Tongue (tissue), 2 donors: Measurements from ENCODE around the gene TM7SF2. TPM values are rescaled to one million over a fixed set of nuclear protein-coding genes. Genes with fewer than 3 reads are reported as not detected.
"Not testable (repeated sequence)": the region's sequence is repeated elsewhere in the genome, so short reads cannot be mapped to it uniquely, and the experiment has no call there.

Source experiments
- DNase-seq: peaks from one replicate; pipeline ENCODE4 v3.0.0-alpha.2; 2015
- total RNA-seq: library from RNA; depleted of rRNA; stranded (reverse); fragments of >200 nt; gene quantifications from one replicate; pipeline ENCODE4 v1.2.3, GENCODE V29; 2014

The TM7SF2 gene
- total RNA-seq, 1 donor from 2014 or later: 13.2 TPM

DNA sequence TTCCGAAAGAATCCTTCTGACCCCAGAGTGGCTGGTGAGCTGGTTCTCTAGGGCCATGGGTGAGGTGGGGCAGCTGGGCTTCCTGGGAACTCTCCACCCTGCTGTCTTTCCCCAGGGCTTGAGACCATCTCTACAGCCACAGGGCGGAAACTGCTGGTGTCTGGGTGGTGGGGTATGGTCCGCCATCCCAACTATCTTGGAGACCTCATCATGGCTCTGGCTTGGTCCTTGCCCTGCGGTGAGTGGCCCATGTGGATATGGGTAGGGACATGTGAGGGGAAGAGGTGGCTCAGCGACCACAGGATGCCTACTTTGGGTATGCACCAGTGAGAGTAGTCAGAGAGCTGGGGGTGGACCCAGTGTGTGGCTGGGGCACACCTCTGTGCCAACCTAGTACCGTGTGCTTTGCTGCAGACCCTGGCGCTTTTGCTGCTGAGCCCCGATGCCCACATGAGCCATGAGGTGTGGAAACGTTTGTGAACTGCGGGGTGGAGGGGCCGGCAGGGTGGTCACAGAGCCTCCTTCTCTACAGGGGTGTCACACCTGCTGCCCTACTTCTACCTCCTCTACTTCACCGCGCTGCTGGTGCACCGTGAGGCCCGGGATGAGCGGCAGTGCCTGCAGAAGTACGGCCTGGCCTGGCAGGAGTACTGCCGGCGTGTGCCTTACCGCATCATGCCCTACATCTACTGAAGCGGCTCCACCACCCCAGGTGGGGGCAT is 3.9 kb downstream of the TM7SF2 start:
- DNase-seq: no peak

DNA sequence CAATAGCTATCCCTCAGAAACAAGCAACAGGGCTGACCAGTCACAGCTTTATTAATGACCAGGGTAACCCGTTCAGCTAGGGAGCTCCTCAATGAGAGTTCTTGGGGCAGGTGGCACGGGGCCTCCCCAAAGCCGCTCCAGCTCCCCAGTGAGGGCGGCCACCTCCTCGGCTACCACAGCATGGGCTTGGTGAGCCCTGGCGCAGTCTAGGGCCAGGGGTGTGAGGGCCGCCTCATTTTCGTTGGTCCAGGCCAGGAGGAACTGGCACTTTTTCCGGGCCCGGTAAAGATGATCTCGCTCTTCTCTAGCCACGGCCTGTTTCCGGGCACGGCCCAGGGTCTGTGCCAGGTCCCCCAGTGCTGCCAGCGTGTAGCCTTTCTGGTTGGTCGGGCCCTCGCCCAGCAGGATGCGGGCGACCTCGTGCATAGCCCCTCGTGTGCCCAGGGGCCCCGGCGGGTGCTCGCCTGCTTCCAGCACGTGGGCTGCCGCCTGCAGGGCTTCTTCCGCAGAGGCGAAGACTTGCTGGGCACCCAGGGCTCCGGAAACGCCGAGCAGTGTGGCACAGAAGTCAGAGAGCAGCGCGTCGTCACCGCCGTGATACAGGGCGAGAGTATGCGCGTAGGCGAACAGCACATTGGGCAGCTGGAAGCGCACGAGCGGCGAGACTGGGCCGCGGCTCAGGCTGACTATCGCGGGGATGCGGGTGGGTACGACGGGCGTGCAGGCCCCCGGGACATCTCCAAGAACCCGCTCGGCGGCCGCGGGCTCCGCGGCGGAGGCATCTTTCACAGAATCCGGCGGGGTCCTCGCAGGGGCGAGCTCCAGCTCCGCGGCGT is 4.9 kb downstream of the TM7SF2 start:
- no peak for DNase-seq

DNA sequence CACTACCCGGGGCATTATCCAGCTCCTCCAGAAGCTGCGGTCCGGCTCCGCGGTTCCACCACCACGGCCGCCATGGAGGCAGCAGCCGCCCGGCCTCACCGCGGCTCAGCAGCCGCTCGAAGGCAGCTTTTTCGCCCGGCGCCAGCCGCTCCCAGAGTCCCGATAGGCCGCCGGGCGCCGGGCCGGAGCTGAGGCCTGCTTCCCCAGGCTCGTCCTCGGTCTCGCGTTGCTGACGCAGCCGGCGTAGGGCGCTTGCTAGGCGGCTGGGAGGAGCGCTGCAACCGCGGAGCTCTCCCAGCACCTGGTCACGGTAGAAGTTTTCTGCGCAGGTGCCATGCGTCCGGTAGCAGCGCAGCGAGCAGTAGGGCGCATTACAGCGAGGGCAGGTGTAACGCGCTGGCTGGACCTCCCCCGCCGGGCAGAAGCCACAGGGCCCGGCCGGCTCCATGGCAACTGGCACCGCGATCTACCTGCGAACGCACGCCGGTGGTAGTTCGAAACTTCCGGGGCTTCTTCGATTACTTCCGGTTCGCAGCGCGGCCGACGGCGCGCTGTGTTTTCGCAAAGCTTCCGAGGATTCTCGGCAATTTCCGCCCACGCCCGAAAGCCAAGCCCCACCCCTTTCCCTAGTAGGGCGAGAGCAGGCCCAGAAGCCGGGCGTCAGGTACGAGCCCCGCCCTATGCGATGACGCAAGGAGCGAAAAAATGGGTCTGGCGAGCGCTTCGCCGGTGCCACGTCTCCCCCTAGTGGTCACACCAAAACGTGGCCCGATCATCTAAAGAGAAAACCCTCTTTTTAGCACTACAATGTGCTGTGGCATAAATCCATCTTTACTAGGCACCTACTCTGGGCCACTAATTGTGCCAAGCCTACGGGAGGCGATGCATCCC is 5.8 kb downstream of the TM7SF2 start, which contains the start of gene ZNHIT2:
Gene ZNHIT2 (minus strand): TSS at position 496 of the 891 bp plus-strand sequence. CDS start 48 bp downstream, at position 448.
- peak; percentile 100 for DNase-seq

DNA sequence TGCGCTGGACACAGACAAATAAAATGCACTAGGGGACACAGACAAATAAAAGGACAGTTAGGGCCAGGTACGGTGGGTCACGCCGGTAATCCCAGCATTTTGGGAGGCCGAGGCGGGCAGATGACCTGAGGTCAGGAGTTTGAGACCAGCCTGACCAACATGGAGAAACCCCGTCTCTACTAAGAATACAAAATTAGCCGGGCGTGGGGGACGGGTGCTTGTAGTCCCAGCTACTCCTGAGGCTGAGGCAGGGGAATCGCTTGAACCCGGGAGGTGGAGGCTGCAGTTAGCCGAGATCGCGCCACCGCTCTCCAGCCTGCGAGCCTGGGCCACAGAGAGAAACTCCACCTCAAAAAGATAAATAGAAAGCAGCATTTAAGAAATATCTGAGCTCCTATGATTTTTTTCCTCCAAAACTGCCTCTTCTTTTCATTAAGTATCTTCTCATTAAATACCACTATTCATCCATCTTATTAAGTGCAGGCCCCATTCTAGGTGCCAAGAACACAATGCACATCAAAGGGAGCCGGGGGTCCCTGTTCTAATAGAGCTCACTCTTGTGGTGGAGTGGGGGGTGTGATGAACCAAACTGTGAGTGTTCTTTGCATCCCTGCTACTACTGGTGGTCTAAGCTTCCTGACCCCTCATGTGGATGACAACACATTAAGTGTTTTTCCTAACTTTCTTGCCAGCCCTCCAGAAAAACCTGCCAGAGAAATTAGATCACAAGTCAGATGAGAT is 6.6 kb downstream of the TM7SF2 start:
- DNase-seq: no peak

DNA sequence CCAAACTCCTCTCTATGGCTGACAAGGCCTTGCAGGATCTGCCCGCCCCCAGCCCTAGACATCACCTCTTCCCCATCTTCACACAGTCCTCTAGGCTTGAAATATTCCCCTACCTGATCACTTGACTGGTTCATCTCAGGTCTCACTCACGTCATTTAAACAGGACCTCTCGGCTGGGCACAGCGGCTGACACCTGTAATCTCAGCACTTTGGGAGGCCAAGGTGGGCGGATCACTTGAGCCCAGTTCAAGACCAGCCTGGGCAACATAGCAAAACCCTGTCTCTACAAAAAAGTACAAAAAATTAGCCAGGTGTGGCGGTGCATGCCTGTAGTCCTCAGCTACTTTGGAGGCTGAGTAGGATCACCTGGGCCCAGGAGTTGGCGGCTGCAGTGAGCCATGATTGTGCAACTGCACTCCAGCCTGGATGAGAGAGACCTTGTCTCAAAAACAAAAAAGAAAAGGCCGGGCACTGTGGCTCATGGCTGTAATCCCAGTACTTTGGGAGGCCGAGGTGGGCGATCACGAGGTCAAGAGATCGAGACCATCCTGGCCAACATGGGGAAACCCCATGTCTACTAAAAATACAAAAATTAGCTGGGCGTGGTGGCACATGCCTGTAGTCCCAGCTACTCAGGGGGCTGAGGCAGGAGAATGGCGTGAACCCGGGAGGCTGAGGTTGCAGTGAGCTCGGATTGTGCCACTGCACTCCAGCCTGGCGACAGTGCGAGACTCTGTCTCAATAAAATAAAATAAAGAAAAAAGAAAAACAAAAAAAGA is 7.4 kb downstream of the TM7SF2 start:
- not testable (repeated sequence) for DNase-seq

DNA sequence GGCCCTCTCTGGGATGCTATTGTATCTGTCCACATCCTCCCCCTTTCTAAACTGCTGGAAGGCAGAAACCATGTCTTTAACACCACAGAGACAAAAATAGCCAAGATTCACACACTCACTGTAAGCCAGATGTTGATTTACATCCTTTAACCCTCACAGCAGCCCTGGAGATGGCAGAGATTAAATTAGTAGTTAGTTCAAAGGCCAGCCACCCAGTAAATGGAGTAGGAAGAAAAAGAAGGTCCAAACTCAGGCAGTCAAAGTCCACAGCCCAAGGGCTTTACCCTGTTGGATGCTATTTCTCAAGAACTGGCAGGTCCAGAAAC is 8.0 kb downstream of the TM7SF2 start:
- no peak for DNase-seq

DNA sequence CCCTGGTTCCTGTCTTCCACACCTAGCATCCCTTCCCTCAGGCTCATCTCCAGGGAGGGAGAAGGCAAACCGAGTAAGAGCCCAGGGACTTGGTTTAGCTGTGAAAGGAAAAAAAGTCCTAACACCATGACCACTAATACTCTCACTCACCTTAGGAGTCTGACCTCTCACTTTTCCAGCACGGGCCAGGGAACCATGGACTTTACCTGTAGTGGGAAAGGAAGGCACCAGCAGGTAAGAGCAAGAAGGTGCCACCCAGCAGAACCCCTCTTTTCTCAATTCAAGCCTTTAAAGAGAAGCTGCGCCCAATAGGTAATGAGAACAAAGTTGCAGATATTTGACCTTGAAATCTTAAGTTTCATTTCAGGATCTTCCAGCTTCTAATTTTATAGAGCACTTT is 9.2 kb downstream of the TM7SF2 start:
- no peak for DNase-seq

DNA sequence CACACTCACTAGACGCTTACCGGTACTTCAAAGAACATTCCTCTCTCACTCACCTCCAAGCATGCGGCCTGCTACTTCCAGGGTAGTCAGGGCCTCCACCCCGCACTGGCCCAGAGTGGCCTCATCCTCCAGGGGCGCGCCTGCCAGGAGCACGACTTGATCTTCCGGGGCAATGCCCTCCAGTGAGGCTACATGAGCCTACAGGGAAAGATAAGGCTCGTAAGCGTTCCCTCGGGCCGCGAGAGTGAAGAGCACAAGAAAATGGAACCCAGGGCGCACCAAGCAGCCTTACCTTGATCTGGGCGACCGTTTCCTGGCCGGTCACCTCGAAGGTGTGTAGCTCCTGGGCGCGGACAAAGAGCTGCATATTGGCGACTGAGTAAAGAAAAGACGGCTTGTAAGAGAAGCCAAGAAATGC is 9.8 kb downstream of the TM7SF2 start:
- no peak for DNase-seq

DNA sequence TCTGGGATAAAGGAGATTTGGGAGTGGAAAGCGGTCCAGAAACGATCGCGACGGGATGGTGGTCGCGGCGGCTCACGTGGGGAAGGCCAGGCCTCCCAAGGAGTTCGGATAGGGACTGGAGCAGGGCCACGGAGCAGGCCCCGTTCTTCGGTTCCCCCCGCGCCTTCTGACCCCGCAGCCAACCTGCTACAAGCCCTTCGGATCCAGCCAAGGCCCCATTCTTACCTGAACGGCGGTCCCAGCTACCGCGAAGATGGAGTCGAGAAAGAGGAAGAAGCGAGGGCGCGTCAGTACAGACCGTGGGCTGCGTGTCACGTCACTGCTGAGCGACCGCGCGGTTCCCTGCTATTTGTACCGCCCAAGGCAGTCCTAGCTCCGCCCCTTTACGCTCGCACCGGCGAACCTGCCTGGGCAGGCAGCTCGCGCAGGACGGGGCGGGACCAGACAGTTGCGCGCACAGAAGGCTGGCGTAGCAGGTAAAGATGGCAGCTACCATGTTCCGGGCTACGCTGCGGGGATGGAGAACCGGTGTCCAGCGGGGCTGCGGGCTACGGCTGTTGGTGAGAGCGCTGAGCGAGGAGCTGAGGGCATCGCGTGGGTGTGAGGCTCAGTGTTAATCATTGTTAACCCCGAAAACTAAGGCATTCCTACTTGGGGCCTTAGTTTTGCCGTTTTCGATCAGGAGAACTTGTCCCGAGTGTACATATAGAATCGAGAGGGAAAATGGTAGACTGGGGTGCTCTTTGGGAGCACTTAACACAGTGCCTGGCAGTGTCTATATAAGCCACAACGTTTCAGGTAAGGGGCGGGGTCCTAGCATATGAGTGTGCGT is 10.4 kb downstream of the TM7SF2 start, which contains the start of the genes FAU and MRPL49:
Gene FAU (minus strand): TSS at position 270 of the 832 bp plus-strand sequence. CDS start 321 bp downstream, outside the sequence.
Gene MRPL49 (plus strand): TSS at position 457 of the 832 bp plus-strand sequence. CDS start 26 bp downstream, at position 483.
- DNase-seq: peak; percentile 99

DNA sequence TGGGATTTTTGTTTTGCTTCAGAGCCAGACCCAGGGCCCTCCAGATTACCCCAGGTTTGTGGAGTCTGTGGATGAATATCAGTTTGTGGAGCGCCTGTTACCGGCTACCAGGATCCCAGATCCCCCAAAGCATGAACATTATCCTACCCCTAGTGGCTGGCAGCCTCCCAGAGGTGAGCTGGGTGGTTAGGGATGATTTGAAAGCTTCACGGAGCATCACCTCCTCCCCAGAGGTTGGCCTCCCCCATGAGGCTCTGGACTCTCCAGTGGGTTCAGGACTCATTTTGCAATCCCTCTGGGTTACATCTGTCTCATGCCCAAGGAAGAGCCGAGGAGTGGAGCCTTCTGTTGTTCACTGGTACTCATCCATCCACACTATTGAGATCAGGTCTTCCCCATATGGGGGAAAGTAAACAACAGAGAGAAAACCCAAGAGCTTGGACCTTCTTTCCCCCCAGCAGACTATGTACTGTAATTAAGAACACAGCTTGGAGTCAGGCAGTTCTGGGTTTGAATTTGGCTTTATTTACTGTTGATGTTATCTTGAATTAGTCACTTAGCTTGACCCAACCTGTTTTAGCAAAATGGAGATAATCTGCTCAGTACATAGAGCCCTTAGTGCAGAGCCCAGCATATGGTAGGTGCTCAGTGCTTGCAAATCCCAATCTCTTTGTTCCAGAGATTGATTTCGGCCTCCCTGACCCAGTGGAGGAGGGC is 13.0 kb downstream of the TM7SF2 start:
- no peak for DNase-seq

DNA sequence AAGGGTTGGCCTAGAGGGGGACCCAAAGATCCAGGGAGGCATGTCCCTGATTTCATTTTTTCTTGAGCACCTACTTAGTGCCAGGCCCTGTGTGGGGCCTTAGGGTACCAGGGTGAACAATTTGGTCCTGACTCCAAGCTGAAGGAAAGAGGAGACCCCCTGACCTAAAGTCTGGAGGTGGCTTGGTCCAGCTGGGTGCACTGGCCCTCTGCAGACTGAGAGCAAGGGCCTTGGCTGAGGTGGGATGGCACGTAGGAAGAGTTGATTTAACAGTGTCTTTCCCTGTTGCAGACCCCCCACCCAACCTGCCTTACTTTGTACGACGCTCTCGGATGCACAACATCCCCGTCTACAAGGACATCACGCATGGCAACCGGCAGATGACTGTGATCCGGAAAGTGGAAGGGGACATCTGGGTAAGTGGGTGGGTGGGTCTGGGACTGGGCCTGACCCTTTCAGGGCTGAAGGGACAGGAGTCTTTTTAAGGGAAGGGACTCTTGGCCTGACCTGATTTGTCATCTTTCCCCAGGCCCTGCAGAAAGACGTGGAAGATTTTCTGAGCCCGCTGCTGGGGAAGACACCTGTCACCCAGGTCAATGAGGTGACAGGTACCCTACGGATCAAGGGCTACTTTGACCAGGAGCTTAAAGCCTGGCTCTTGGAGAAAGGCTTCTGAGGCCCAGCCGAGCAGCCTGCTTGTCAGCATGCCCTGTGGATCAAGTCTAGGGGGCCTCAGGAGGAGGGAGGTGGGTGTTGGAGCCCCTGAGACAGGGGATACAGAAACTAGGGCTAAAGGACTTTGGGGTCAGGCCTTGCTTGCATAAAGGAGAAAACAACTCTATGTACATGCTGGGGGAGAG is 13.8 kb downstream of the TM7SF2 start:
- DNase-seq: no peak

DNA sequence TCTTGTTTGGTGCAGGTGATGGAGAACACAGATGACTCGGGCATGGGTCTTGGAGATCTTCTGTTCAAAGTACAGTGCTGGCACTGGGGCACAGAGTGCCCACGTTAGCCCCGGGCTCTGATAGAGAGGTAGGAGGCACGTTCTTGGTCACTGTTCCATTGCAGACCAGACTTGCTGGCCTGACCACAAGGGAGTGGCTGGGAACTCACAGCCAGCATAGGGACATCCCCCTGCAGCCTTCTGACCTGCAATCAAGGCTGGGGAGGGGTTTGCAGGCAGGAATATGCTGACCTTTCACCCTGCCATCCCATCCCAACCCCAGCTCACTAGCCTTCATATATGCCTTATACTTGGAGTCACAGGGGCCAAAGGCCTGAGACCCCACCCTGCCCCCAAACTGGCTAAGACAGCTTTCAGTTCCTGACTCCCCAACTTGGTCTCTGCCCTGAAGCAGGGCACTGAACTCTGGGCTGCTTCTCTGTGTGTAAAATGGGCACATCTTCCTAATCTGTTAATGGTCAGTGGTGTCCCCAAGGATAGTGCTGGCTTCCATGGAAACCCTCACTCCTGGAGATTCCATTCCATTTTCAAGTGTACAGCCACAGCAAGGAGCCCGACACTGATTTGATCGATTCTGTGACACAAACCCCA is 15.1 kb downstream of the TM7SF2 start:
- DNase-seq: no peak

DNA sequence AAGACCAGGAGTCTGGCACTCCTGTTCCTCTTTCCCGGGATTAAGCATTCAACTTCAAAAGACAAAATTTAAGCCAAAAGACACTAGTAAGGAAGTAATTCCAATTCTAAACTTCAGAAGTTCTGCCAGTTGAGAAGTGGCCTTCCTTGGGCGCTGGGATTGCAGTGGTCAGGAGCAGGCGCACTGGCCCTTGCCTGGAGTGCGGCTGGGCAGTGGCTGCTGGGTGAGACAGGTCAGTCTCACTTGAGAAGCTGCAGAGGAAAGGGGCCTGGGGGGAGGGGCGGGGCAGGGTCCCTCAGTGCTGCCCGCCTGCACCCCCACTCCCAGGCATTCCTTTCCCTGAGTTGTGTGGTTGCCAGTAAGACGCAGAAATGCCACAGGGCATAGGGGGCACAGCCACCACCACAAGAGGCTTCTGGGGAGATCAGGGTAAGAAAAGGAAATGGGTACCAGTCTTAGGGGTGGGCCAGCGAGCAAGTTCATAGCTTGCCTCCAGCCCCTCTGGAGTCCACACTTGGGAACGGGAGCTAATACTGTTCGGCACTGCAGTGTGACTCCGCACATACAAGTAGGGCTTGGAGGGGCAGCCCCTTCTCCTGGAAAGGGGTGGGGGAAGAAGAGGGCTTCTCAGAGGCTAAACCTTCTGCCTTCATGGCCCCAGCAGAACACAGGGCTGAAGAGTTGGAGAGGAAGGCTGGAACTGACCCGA is 16.0 kb downstream of the TM7SF2 start:
- no peak for DNase-seq

DNA sequence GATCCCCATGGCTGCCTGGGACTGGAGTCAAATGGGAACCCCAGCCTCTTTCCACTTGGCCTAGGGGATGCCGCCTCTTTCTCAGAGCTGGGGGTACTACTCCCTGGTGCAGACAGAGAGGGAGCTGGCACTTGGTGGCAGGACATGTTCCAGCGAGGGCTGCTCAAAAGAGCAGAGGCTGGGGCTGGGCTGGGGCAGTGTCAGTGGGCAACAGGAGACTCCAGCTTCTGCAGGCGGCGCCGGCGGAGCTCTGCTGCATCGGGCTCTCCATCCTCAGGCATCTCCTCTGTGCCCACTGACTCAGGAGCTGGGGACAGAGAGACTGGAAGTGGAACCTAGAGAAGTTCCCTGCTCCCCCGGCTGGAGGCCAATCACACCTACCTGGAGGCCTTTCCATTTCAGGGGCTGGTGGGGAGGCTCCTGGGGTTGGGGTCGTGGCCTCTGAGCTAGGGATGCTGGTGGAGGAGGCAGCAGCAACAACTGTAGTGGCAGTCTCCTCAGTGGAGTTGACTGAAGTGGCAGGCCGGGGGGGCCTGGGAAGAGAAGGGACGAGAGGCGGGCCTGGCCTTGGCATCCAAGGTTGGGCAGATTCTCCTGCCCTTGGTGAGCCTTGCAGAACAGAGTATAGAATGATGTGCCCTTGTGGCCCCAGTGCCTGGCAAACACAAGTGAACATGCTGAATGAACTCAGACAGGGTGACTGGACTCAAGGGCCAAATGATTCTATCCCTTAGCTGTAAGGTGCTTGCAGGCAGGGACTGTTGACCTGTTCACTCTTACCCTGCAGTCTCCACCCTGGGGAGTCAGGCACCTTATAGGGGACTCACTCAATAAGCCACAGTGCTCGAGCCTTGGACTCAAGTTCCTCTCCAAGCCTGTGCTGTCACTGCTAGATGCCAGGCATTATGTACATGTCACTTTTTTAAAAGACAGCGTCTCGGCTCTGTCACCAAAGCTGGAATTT is 16.8 kb downstream of the TM7SF2 start:
- DNase-seq: no peak

DNA sequence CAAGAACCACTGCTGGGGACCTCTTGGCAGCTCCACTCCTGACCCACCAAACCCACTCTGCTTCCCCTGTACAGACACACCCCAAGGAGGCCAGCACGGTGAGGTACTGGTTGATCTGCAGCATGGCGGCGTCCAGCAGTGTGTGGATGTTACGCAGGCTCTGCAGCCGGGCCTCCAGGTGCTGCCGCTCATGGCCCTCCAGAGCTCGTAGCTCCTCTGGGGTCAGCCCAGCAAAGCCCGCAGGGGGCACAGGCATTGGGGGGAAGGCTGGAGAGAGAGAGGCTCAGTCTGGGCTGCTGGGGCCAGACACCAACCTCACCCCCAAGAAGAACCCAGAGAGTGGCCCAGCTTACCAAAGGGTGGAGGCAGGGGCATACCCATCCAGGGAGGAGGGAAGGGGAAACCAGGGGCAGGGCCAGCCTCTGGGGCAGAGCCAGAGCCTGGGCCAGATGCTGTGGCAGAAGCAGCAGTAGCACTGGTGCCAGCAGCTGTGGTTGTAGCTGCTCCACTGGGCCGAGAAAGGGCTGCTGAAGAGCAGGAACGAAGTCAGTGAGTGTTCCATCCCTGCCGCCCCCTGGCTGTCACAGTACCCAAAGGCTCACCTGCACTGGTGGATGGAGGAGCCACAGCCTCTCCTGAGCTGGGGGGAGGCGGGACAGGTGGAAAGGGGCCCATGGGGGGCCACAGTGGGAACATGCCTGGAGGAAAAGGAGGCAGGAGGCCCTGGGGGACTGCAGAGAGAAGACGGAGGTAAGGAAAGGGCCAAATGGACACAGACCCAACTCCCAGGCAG is 18.2 kb downstream of the TM7SF2 start:
- DNase-seq: no peak
